Measurements from ENCODE around the gene ZNF219. TPM values are rescaled to one million over a fixed set of nuclear protein-coding genes. Genes with fewer than 3 reads are reported as not detected.

The ZNF219 gene
- total RNA-seq, 2 donors from 2014 or later: 9.6 to 18.3 TPM

DNA sequence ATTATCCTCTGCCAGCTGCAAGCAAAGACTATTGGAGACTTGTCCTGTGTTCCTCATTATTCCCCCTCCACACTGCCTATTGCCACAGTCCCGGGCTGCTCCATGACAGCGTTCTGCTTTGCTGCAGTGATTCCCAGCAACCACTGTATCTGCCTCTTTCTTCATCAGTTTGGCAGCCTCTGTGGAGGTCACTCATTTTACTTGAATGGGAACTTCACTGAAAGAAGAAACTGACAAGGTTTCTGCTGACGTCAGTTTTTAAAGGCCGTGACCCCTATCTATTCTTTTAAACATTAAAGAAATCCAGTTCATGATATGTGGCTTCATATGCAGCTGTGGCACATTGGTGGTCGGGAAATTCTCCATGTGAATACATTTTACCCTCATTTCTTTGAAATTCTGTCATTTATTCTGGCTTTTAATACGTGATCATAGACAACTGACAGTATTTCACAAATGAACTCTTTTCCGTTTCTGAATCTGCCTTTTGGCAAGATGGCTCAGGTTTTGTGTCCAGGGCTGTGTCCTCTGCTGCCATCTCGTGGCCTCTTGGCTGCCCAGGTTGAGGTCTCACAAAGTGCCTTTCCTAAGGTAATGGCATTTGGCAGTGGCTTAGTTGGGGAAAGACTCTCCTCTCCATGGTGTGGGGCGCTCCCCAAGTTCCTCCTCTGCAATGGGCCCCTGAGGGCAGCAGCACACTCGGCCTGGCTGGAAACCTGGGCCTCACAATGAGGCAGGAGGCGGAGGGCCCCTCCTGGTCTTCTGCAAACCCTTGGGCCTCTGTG lies 8.2 kb upstream of the ZNF219 start:
- ATAC-seq (replicated peaks): no peak
- H3K27ac Mint-ChIP-seq: peak overlapping the region; percentile 70
- no peaks in the 10 kb centered on the region for H3K36me3 Mint-ChIP-seq (ENCODE audit: low read depth)
- no peaks in the 10 kb centered on the region for H3K9me3 Mint-ChIP-seq
- peaks cover 34% of the 10 kb centered on the region for H3K4me1 Mint-ChIP-seq
- H3K27me3 Mint-ChIP-seq: no peaks in the 10 kb centered on the region
- H3K4me3 Mint-ChIP-seq: peak overlapping the region; percentile 47

DNA sequence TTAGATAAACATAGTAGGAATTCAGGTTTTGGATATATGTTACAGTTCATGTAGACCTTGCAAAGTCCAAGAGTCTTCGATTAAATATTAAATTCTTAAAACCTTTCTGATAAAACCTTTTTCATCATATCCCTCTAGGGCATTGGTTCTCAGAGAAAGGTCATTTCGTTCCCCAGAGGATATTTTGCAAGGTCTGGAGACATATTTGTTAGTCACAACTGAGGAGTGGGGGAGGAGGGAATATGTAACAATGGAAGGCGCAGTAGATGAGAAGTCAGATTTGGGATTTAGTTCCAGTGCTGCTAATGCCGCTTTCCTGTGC lies 7.7 kb upstream of the ZNF219 start:
- H3K4me3 Mint-ChIP-seq: peak overlapping the region; percentile 47
- no peak for ATAC-seq (replicated peaks)
- H3K27me3 Mint-ChIP-seq: no peaks in the 10 kb centered on the region
- no peaks in the 10 kb centered on the region for H3K9me3 Mint-ChIP-seq
- peaks cover 34% of the 10 kb centered on the region for H3K4me1 Mint-ChIP-seq
- H3K27ac Mint-ChIP-seq: no peak overlapping the region
- no peaks in the 10 kb centered on the region for H3K36me3 Mint-ChIP-seq (ENCODE audit: low read depth)

- H3K9me3 Mint-ChIP-seq: no peaks in the 10 kb centered on the region
- H3K36me3 Mint-ChIP-seq (ENCODE audit: low read depth): no peaks in the 10 kb centered on the region
- no peaks in the 10 kb centered on the region for H3K27me3 Mint-ChIP-seq
- H3K4me1 Mint-ChIP-seq: peaks cover 36% of the 10 kb centered on the region
- ATAC-seq (replicated peaks): no peak
- H3K27ac Mint-ChIP-seq: peak overlapping the region; percentile 85
- H3K4me3 Mint-ChIP-seq: peak overlapping the region; percentile 84
These were observed 6.6 kb upstream of the ZNF219 start for GRCh38 chr14:21105095-21105494.

DNA sequence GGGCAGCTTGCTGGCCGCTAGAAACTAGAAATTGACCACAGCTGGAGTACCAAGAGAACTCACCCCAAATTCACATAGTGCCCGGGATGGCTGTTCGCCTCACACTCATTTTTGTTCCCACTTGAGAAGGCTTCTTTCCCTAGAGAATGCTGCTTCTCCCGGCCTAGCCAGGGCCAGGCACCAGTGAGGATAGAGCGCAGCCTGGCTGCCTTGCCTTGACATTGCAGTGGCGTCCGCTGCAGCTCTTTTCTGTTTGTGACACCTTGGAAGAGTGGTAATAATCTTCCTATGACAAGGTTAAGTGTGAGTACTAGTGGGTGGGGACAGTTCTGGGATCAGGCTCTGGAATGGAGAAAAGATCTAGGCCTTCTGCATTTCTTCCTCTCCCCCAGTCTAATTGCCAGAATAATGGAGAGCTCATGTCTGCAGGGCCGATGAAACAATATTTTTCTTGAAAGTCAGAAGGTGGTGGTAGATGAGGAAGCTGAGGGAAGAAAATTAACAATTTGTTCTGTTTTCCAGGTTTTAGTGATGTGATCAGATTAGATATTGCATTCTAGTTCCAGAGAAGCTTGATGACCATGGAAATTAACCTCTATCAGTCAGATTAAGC lies 6.1 kb upstream of the ZNF219 start:
- peaks cover 32% of the 10 kb centered on the region for H3K4me1 Mint-ChIP-seq

DNA sequence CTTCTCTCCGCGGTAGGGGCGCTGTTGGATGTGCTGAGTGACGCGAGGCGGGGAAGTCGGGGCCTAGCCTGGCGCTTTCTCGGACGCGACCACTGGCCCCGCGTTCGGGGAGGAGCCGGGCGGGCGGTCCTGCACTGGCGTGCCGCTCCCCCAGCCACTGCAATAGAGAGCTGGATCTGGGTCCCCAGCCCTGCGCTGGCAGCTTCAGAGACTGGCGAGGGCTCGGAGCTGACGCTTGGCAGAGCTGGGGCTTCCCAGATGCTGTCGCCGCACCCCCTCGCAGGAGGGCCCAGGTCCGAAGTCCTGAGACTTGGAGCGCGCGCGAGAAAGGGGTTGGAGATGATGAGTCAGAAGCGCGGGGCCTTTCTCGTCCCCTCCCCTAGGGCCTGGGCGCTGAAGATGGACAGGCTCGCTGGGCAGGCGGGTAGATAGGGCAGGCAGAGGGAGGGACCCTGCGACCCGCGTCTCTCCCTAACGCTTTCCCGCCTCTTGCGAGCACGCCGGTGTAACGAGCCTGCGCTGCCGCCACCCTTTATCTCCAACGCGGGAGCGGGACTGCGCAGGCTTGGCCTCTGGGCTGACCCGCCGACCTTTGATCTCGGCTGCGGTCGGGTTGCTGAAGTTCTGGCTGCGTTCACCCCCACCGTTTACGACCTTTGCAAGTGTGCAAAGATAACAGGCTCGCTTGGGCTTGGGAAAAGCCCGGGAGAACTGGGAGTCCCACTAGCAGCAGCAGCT lies 5.4 kb upstream of the ZNF219 start:
- Mint-ChIP-seq H3K9me3 (no peaks in the 10 kb centered on the region), H3K27me3 (no peaks in the 10 kb centered on the region), H3K27ac (peak overlapping the region; percentile 85), H3K36me3 (ENCODE audit: low read depth) (no peaks in the 10 kb centered on the region), H3K4me3 (peak overlapping the region; percentile 84), H3K4me1 (peaks cover 32% of the 10 kb centered on the region)
- ATAC-seq (replicated peaks): peak; percentile 89

More for the DNA sequence above, 6.1 kb upstream of the ZNF219 start:
- Mint-ChIP-seq H3K4me3 (peak overlapping the region; percentile 84), H3K27me3 (no peaks in the 10 kb centered on the region), H3K9me3 (no peaks in the 10 kb centered on the region), H3K27ac (peak overlapping the region; percentile 85), H3K36me3 (ENCODE audit: low read depth) (no peaks in the 10 kb centered on the region)
- peak; percentile 56 for ATAC-seq (replicated peaks)

DNA sequence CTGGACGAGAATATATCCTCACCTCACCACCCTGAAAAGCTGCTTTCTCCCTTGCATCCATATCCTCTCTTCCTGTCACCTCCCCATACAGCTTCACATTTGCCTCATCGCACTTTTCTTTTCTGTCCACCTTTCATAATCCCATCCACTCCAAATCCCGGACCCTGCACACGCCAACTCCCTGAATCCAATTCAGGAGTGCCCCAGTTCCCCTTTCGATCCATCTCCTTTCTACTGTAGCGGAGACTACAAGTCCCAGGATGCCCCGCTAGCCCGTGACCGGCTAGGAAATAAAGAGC lies 4.9 kb upstream of the ZNF219 start:
- Mint-ChIP-seq H3K36me3 (ENCODE audit: low read depth) (no peaks in the 10 kb centered on the region), H3K4me1 (peaks cover 32% of the 10 kb centered on the region), H3K27ac (peak overlapping the region; percentile 85), H3K4me3 (peak overlapping the region; percentile 84), H3K27me3 (no peaks in the 10 kb centered on the region), H3K9me3 (no peaks in the 10 kb centered on the region)
- ATAC-seq (replicated peaks): no peak

DNA sequence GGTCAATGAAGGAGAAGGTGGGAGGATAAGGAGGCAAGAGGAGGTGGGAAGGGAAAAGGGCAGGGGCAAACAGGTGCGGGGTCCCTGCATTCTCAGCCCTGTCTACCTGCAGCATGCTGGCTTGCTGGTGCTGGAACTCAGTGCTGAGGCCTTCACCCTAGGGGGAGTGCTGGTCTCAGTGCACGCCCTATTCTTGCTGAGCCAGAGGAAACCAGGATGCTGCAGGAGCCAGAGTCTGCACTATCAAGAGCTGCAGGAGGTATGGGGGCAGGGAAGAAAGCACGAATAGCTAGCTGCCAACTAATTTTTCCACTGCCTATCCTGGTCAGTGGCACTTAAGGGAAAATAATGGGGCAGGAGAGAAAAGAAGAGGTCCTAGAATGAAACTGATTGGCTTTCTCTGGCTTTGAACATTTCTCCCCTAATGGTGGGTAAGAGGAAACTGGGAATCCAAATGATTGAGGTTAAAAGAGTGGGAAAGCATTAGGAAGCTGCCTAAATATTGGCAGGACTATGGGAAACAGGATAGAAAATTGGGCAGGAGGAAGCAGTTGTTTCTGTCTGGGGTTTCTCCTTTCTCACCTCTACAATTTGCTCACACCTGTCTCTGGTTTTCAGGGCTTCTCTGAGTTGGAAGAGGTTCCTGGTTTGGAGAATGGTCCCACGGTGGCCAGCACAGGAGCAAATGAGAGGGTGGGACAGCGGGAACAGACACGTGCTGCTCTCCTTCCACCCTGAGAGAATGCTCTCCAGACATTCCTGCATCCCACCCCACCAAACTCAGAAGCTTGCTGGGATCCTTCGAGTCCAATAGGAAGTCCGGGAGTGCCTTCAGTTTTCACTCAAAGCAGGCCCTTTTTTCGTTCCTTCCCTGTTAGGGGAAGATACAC lies 4.3 kb upstream of the ZNF219 start:
- no peaks in the 10 kb centered on the region for H3K36me3 Mint-ChIP-seq (ENCODE audit: low read depth)
- peak overlapping the region; percentile 85 for H3K27ac Mint-ChIP-seq
- H3K4me1 Mint-ChIP-seq: peaks cover 32% of the 10 kb centered on the region
- ATAC-seq (replicated peaks): no peak
- H3K9me3 Mint-ChIP-seq: no peaks in the 10 kb centered on the region
- H3K4me3 Mint-ChIP-seq: peak overlapping the region; percentile 84
- no peaks in the 10 kb centered on the region for H3K27me3 Mint-ChIP-seq

- ATAC-seq (replicated peaks): no peak
- H3K36me3 Mint-ChIP-seq (ENCODE audit: low read depth): no peaks in the 10 kb centered on the region
- no peaks in the 10 kb centered on the region for H3K27me3 Mint-ChIP-seq
- H3K27ac Mint-ChIP-seq: peak overlapping the region; percentile 85
- peak overlapping the region; percentile 84 for H3K4me3 Mint-ChIP-seq
- no peaks in the 10 kb centered on the region for H3K9me3 Mint-ChIP-seq
- H3K4me1 Mint-ChIP-seq: peaks cover 31% of the 10 kb centered on the region
These were observed 3.5 kb upstream of the ZNF219 start for GRCh38 chr14:21101802-21102413.

- H3K4me3 Mint-ChIP-seq: peak within 1 kb of the TSS; percentile 93
- H3K36me3 Mint-ChIP-seq (ENCODE audit: low read depth): no peaks in the 10 kb centered on the region
- no peaks in the 10 kb centered on the region for H3K9me3 Mint-ChIP-seq
- no peak for ATAC-seq (replicated peaks)
- peak within 1 kb of the TSS; percentile 85 for H3K27ac Mint-ChIP-seq
- H3K4me1 Mint-ChIP-seq: peaks cover 27% of the 10 kb centered on the region
- no peaks in the 10 kb centered on the region for H3K27me3 Mint-ChIP-seq
These were observed 2.5 kb upstream of the ZNF219 start, which contains the start of gene TMEM253 for GRCh38 chr14:21100931-21101330. Gene TMEM253, plus strand, starts transcription at chr14:21101066. Its CDS starts 278 bp downstream, at chr14:21101344.

GRCh38 chr14:21099596-21099985 lies 1.1 kb upstream of the ZNF219 start:
- Mint-ChIP-seq H3K9me3 (no peaks in the 10 kb centered on the region), H3K27ac (peak overlapping the region; percentile 93), H3K27me3 (no peaks in the 10 kb centered on the region), H3K4me3 (peak overlapping the region; percentile 93), H3K4me1 (peaks cover 24% of the 10 kb centered on the region), H3K36me3 (ENCODE audit: low read depth) (no peaks in the 10 kb centered on the region)
- no peak for ATAC-seq (replicated peaks)

- Mint-ChIP-seq H3K27ac (peak overlapping the region; percentile 93), H3K9me3 (no peaks in the 10 kb centered on the region), H3K4me3 (peak overlapping the region; percentile 93), H3K27me3 (no peaks in the 10 kb centered on the region), H3K36me3 (ENCODE audit: low read depth) (no peaks in the 10 kb centered on the region), H3K4me1 (peaks cover 21% of the 10 kb centered on the region)
- ATAC-seq (replicated peaks): no peak
These were observed 589 bp upstream of the ZNF219 start for GRCh38 chr14:21098892-21099595.

- ATAC-seq (replicated peaks): no peak
- Mint-ChIP-seq H3K4me3 (peak overlapping the region; percentile 77), H3K4me1 (peaks cover 18% of the 10 kb centered on the region), H3K27ac (peak overlapping the region; percentile 81), H3K9me3 (no peaks in the 10 kb centered on the region), H3K27me3 (no peaks in the 10 kb centered on the region), H3K36me3 (ENCODE audit: low read depth) (peaks cover 4% of the 10 kb centered on the region)
These were observed 799 bp downstream of the ZNF219 start for GRCh38 chr14:21097636-21098075.

GRCh38 chr14:21096978-21097635 lies 1.3 kb downstream of the ZNF219 start:
- peak overlapping the region; percentile 81 for H3K27ac Mint-ChIP-seq
- peaks cover 9% of the 10 kb centered on the region for H3K36me3 Mint-ChIP-seq (ENCODE audit: low read depth)
- peak overlapping the region; percentile 77 for H3K4me3 Mint-ChIP-seq
- H3K4me1 Mint-ChIP-seq: peaks cover 15% of the 10 kb centered on the region
- no peaks in the 10 kb centered on the region for H3K27me3 Mint-ChIP-seq
- ATAC-seq (replicated peaks): no peak
- no peaks in the 10 kb centered on the region for H3K9me3 Mint-ChIP-seq
